Measurements from ENCODE around the gene SMAP2. TPM values are rescaled to one million over a fixed set of nuclear protein-coding genes. Genes with fewer than 3 reads are reported as not detected.

Gene SMAP2
- total and polyA plus RNA-seq, 2 donors (not counting 3 experiments of a cell fraction or from before 2014, with no cell fraction given), result 8.0 to 11.1 TPM

GRCh38 chr1:40404670-40405462, 31.3 kb downstream of the SMAP2 start:
- ChIA-PET CTCF (interaction anchor here (0.6 to 4.8 kb wide), 66 partner anchors 9 to 798 kb away, joined by 3 to 173 read pairs (median 5); partner anchors contain the start of genes SMAP2 and ZFP69B), POLR2A (no interaction called here)
- Histone ChIP-seq H4K20me1 (replicated peaks; ENCODE audit: control insufficient read depth, extremely low read depth, insufficient read depth, low read length) (no peaks in the 10 kb centered on the region), H3K79me2 (ENCODE audit: control insufficient read depth, insufficient read depth, low read length) (no peaks in the 10 kb centered on the region), H3K9ac (replicated peaks; ENCODE audit: extremely low read depth, insufficient read depth, low read length) (no peak overlapping the region), H3K9me3 (replicated peaks; ENCODE audit: control insufficient read depth, insufficient read depth, low read length) (no peaks in the 10 kb centered on the region), H3K36me3 (ENCODE audit: control insufficient read depth in 2 of 2, extremely low read depth in 1 of 2, insufficient read depth in 2 of 2, low read length in 2 of 2) (no peaks in the 10 kb centered on the region), H3K27ac (ENCODE audit: insufficient read depth, low read depth, low read length) (no peak overlapping the region), H3K4me2 (ENCODE audit: insufficient read depth, low read length) (no peak overlapping the region), H3K9me1 (replicated peaks; ENCODE audit: control insufficient read depth, extremely low read depth, insufficient read depth, low read length) (no peaks in the 10 kb centered on the region), H3K4me1 (ENCODE audit: control insufficient read depth, extremely low read depth, insufficient read depth, low read length) (no peaks in the 10 kb centered on the region), H2AFZ (ENCODE audit: low read depth, low read length) (no peak overlapping the region), H3K4me3 (replicated peaks in 1 of 3; ENCODE audit: insufficient read depth in 1 of 3, low read depth in 1 of 3, low read length in 3 of 3) (no peak overlapping the region), H3K27me3 (ENCODE audit: control insufficient read depth in 2 of 2, insufficient read depth in 2 of 2, low read length in 2 of 2) (no peaks in the 10 kb centered on the region)
- DNase-seq (ENCODE audit: low read depth, low spot score), result peak; percentile 75
- TF ChIP-seq CTCF (IDR thresholded peaks at IDR 0.05; ENCODE audit: extremely low read depth in 1 of 2, insufficient read depth in 1 of 2, low read depth in 1 of 2, low read length in 2 of 2) (peak; percentile 56 to 62), POLR2AphosphoS5 (IDR thresholded peaks at IDR 0.05; ENCODE audit: insufficient read depth, low read depth, low read length) (no peak)
- FAIRE-seq, result peak; percentile 82
- BruUV-seq (replicated peaks), result no TSS peak
- dilution Hi-C loops (cut with MboI; ENCODE audit: extremely low pct_ligation_motif_present, low sequenced_read_pairs) (no loop called here), intact Hi-C loops (cut with micrococcal nuclease) (loop anchor here (1.0 kb wide), 3 partner anchors 67 to 321 kb away; no protein-coding TSS in a partner anchor)

GRCh38 chr1:40405812-40406211, 32.3 kb downstream of the SMAP2 start:
- FAIRE-seq, result no peak
- no peaks in the 10 kb centered on the region for H3K9me3 ChIP-seq (replicated peaks; ENCODE audit: control insufficient read depth, insufficient read depth, low read length)
- H4K20me1 ChIP-seq (replicated peaks; ENCODE audit: control insufficient read depth, extremely low read depth, insufficient read depth, low read length), result no peaks in the 10 kb centered on the region
- H3K4me2 ChIP-seq (ENCODE audit: insufficient read depth, low read length), result no peak overlapping the region
- no peaks in the 10 kb centered on the region for H3K9me1 ChIP-seq (replicated peaks; ENCODE audit: control insufficient read depth, extremely low read depth, insufficient read depth, low read length)
- H2AFZ ChIP-seq (ENCODE audit: low read depth, low read length), result no peak overlapping the region
- DNase-seq (ENCODE audit: low read depth, low spot score), result no peak
- POLR2A ChIA-PET, result no interaction called here
- no peaks in the 10 kb centered on the region for H3K36me3 ChIP-seq (ENCODE audit: control insufficient read depth in 2 of 2, extremely low read depth in 1 of 2, insufficient read depth in 2 of 2, low read length in 2 of 2)
- H3K9ac ChIP-seq (replicated peaks; ENCODE audit: extremely low read depth, insufficient read depth, low read length), result no peak overlapping the region
- no peak overlapping the region for H3K27ac ChIP-seq (ENCODE audit: insufficient read depth, low read depth, low read length)
- no TSS peak for BruUV-seq (replicated peaks)
- no peak for TF ChIP-seq POLR2A (IDR thresholded peaks at IDR 0.05; ENCODE audit: low read depth, low read length)
- no peak for TF ChIP-seq MYC (IDR thresholded peaks at IDR 0.05; ENCODE audit: low read depth, low read length)
- dilution Hi-C loops (cut with MboI; ENCODE audit: extremely low pct_ligation_motif_present, low sequenced_read_pairs) (no loop called here), intact Hi-C loops (cut with micrococcal nuclease) (no loop called here)
- H3K27me3 ChIP-seq (ENCODE audit: control insufficient read depth in 2 of 2, insufficient read depth in 2 of 2, low read length in 2 of 2), result no peaks in the 10 kb centered on the region
- H3K79me2 ChIP-seq (ENCODE audit: control insufficient read depth, insufficient read depth, low read length), result no peaks in the 10 kb centered on the region
- no peaks in the 10 kb centered on the region for H3K4me1 ChIP-seq (ENCODE audit: control insufficient read depth, extremely low read depth, insufficient read depth, low read length)
- H3K4me3 ChIP-seq (replicated peaks in 1 of 3; ENCODE audit: insufficient read depth in 1 of 3, low read depth in 1 of 3, low read length in 3 of 3), result no peak overlapping the region
- CTCF ChIA-PET, result interaction anchor here (0.9 to 4.8 kb wide), 16 partner anchors 20 to 328 kb away, joined by 3 to 173 read pairs (median 16); partner anchors contain the start of genes SMAP2 and ZFP69B
